ENCODE data around the gene CREB5. TPM values are rescaled to one million over a fixed set of nuclear protein-coding genes. Genes with fewer than 3 reads are reported as not detected.
"Not testable (repeated sequence)": the region's sequence is repeated elsewhere in the genome, so short reads cannot be mapped to it uniquely, and the experiment has no call there.

Gene CREB5
- polyA plus RNA-seq, 1 experiment: 3.9 TPM

DNA sequence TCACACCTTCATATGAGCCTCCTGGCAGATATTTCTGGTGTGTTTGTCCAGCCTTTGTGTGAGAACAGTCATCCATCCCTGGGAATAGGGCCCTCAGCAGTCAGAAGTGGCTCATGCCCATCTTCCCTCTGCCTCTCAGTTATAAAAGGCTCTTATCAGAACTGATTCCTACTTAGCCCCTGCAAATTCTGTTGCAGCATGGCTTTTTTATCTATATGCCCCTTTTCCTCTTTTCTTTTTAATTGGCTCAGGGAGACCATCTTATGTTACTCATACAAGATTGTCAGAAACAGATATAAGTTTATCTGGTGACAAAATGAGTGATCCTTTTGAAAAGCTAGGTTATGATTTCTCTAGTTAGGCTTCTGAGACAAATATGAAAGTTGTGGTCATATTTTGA is 194.1 kb downstream of the CREB5 start:
- Histone ChIP-seq H3K4me3 (ENCODE audit: low read depth, low read length) (no peak overlapping the region), H3K27me3 (ENCODE audit: control insufficient read depth, insufficient read depth, low read length) (no peaks in the 10 kb centered on the region; the same call in 1 of the 2 replicates), H3K36me3 (ENCODE audit: control insufficient read depth, insufficient read depth, low read length) (no peaks in the 10 kb centered on the region)
- POLR2A ChIA-PET: no interaction called here
- TF ChIP-seq CTCF (IDR thresholded peaks at IDR 0.05; ENCODE audit: insufficient read depth, low read depth, low read length): no peak
- DNase-seq (ENCODE audit: low read depth): no peak
- CTCF ChIA-PET: interaction anchor here (1.1 kb wide), 1 partner anchor 8 kb away, joined by 3 read pairs; no protein-coding TSS in a partner anchor

DNA sequence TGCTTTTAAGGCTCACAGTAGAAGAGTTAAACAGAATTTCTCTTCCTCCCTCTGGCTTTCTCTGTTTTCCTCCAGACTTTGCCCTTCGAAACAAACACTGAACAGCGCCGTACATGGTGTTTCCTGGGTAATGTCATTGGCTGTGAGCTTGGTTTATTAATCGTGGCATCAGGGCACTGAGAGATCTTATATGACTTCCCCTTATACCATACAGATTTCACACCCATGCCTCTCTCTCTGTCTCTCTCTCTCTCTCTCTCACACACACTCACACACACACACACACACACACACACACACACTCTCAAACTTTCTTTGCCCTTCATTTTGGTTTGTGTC is 195.5 kb downstream of the CREB5 start:
- ChIA-PET CTCF (no interaction called here), POLR2A (no interaction called here)
- no peaks in the 10 kb centered on the region; the same call in 1 of the 2 replicates for H3K27me3 ChIP-seq (ENCODE audit: control insufficient read depth, insufficient read depth, low read length)
- no peak for TF ChIP-seq CTCF (IDR thresholded peaks at IDR 0.05; ENCODE audit: insufficient read depth, low read depth, low read length)
- H3K36me3 ChIP-seq (ENCODE audit: control insufficient read depth, insufficient read depth, low read length): no peaks in the 10 kb centered on the region
- no peak overlapping the region for H3K4me3 ChIP-seq (ENCODE audit: low read depth, low read length)
- no peak for DNase-seq (ENCODE audit: low read depth)

GRCh38 chr7:28608237-28608656 is 195.9 kb downstream of the CREB5 start:
- TF ChIP-seq CTCF (IDR thresholded peaks at IDR 0.05; ENCODE audit: insufficient read depth, low read depth, low read length): no peak
- Histone ChIP-seq H3K4me3 (ENCODE audit: low read depth, low read length) (no peak overlapping the region), H3K36me3 (ENCODE audit: control insufficient read depth, insufficient read depth, low read length) (no peaks in the 10 kb centered on the region), H3K27me3 (ENCODE audit: control insufficient read depth, insufficient read depth, low read length) (no peaks in the 10 kb centered on the region; the same call in 1 of the 2 replicates)
- ChIA-PET POLR2A (no interaction called here), CTCF (no interaction called here)
- no peak for DNase-seq (ENCODE audit: low read depth)

DNA sequence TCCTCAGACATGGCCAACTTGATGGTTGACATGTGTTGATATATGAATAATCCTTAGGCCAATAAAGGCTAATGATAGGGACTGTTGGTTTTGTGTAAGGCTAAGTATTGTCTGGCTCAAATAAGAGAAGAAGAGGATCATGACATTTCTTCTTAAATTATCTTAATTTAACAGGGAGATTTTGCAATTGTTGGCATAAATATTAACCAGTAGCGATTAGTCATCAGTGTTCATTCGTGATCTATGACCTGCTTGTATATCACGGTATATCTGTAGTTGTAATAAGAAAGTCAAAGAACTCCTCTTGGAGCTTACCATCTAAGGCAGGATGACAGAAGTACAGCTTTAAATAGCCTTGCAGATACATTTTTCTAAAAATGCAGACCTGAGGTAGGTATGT is 196.4 kb downstream of the CREB5 start:
- POLR2A ChIA-PET: no interaction called here
- TF ChIP-seq CTCF (IDR thresholded peaks at IDR 0.05; ENCODE audit: insufficient read depth, low read depth, low read length): no peak
- Histone ChIP-seq H3K4me3 (ENCODE audit: low read depth, low read length) (no peak overlapping the region), H3K36me3 (ENCODE audit: control insufficient read depth, insufficient read depth, low read length) (no peaks in the 10 kb centered on the region), H3K27me3 (ENCODE audit: control insufficient read depth, insufficient read depth, low read length) (no peaks in the 10 kb centered on the region; the same call in 1 of the 2 replicates)
- CTCF ChIA-PET: interaction anchor here (1.4 kb wide), 1 partner anchor 15 kb away, joined by 3 read pairs; no protein-coding TSS in a partner anchor
- no peak for DNase-seq (ENCODE audit: low read depth)

- no peaks in the 10 kb centered on the region for H3K36me3 ChIP-seq (ENCODE audit: control insufficient read depth, insufficient read depth, low read length)
- ChIA-PET CTCF (interaction anchor here (0.8 to 1.4 kb wide), 2 partner anchors 16 to 312 kb away, joined by 3 read pairs; no protein-coding TSS in a partner anchor), POLR2A (no interaction called here)
- no peak overlapping the region for H3K4me3 ChIP-seq (ENCODE audit: low read depth, low read length)
- DNase-seq (ENCODE audit: low read depth): no peak
- TF ChIP-seq CTCF (IDR thresholded peaks at IDR 0.05; ENCODE audit: insufficient read depth, low read depth, low read length): no peak
- H3K27me3 ChIP-seq (ENCODE audit: control insufficient read depth, insufficient read depth, low read length): no peaks in the 10 kb centered on the region; the same call in 1 of the 2 replicates
Measured at GRCh38 chr7:28609608-28610007, 197.3 kb downstream of the CREB5 start.

GRCh38 chr7:28611399-28611897 is 199.1 kb downstream of the CREB5 start:
- CTCF ChIA-PET: interaction anchor here (0.6 kb wide), 2 partner anchors 16 to 584 kb away, joined by 3 read pairs; no protein-coding TSS in a partner anchor
- DNase-seq (ENCODE audit: low read depth); H3K27me3 ChIP-seq (ENCODE audit: control insufficient read depth, insufficient read depth, low read length); H3K4me3 ChIP-seq (ENCODE audit: low read depth, low read length); H3K36me3 ChIP-seq (ENCODE audit: control insufficient read depth, insufficient read depth, low read length); POLR2A ChIA-PET: not testable (repeated sequence)

Data from BJ (cell line).